Stomach (tissue), 19 donors: ENCODE measurements around the gene ANKRD18A. TPM values are rescaled to one million over a fixed set of nuclear protein-coding genes. Genes with fewer than 3 reads are reported as not detected.

Source experiments
- DNase-seq, 2 donors: peaks; one replicate each; pipeline versions ENCODE4 v3.0.0 to v3.0.0-alpha.2; 2013 to 2019
- H3K27ac ChIP-seq, 5 donors: fragments of 200-600 bp in 4 of 5; sonication (generic) in 4 of 5; one replicate each; pipeline ENCODE4 v1.5.1; 2013 to 2019; ENCODE audit warnings: mild to moderate bottlenecking in 1 of 5, moderate library complexity in 1 of 5
- H3K27me3 ChIP-seq, 3 donors: fragments of 200-600 bp; sonication (generic); one replicate each; pipeline ENCODE4 v1.5.1; 2017 to 2019; ENCODE audit warnings: mixed run types in 1 of 3
- H3K36me3 ChIP-seq, 4 donors: fragments of 200-600 bp; sonication (generic); 1 replicate in 3 of 4; 2 replicates in 1 of 4; pipeline ENCODE4 v1.5.1; 2016 to 2019
- H3K4me1 ChIP-seq, 4 donors: fragments of 200-600 bp; sonication (generic); one replicate each; pipeline ENCODE4 v1.5.1; 2016 to 2019
- H3K4me3 ChIP-seq, 4 donors: fragments of 200-600 bp; sonication (generic) in 3 of 4; one replicate each; pipeline ENCODE4 v1.5.1; 2016 to 2019; ENCODE audit warnings: mild to moderate bottlenecking in 1 of 4
- H3K9me3 ChIP-seq, 4 donors: fragments of 200-600 bp; sonication (generic); one replicate each; pipeline ENCODE4 v1.5.1; 2016 to 2019
- CTCF ChIP-seq, 7 experiments: fragments of 450-650 bp in 4 of 7; fragments of 200-600 bp in 3 of 7; sonication (generic) in 3 of 7; IDR thresholded peaks; one replicate each; pipeline ENCODE4 v1.5.1; 2016 to 2019; ENCODE audit warnings: antibody characterized with exemption in 7 of 7, control low read depth in 2 of 7, mild to moderate bottlenecking in 1 of 7
- EP300 ChIP-seq: sonication (generic); formaldehyde crosslinking; IDR thresholded peaks from one replicate; pipeline ENCODE4 v1.6.1; 2017; ENCODE audit warnings: antibody characterized with exemption
- POLR2A ChIP-seq, 4 donors: fragments of 450-650 bp; IDR thresholded peaks; one replicate each; pipeline ENCODE4 v1.6.1; 2016; ENCODE audit warnings: antibody characterized with exemption in 4 of 4, control low read depth in 2 of 4, mild to moderate bottlenecking in 1 of 4, moderate library complexity in 1 of 4
- POLR2AphosphoS5 ChIP-seq, 3 donors: sonication (generic); formaldehyde crosslinking; IDR thresholded peaks; one replicate each; pipeline ENCODE4 v1.6.1; 2016; ENCODE audit warnings: antibody characterized with exemption in 3 of 3
- WGBS, 5 donors: extraction: QIAGEN DNeasy Blood & Tissue Kit in 3 of 5; methylation state at CpG; one replicate each; pipeline versions ENCODE4 v1.1.5 to v1.1.7; 2013 to 2018; 5-methylcytosine and 5-hydroxymethylcytosine counted together
- intact Hi-C: fragments of 100-400 bp; cut with DNase I; formaldehyde crosslinking; loops from one replicate; pipeline ENCODE4 v1.15.1; 2023; ENCODE audit warnings: low total_unique reads
- long read RNA-seq, 10 donors: transcript quantifications; one replicate each; lab custom pipeline, GENCODE V29; 2026
- polyA plus RNA-seq, 3 donors: library from polyadenylated mRNA; stranded (reverse); fragments of 200-250 nt; gene quantifications; one replicate each; pipeline ENCODE4 v1.2.3, GENCODE V29; 2013
- total RNA-seq, 5 donors: library from RNA; depleted of rRNA; stranded (reverse); fragments of >200 nt; gene quantifications; one replicate each; pipeline versions ENCODE4 v1.1.0 to v1.2.3, GENCODE V29; 2014 to 2016
- donor health status: healthy with polysubstance abuse.
- donor health status: Bipolar disorder and iron deficiency.
- donor health status: healthy.

The ANKRD18A gene
- total RNA-seq (1 to 10 TPM; 1.7 to 5.8 (median 2.8) TPM), polyA plus RNA-seq (1 to 10 TPM in 1 of 3 donors, under 1 TPM in 2; 0.15 to 3.3 (median 0.50) TPM)
- long read RNA-seq, donor 1, result 0 reads
- long read RNA-seq, donor 2, result 0 reads
- long read RNA-seq, donor 3, result 0 reads
- long read RNA-seq, donor 4, result 0 reads
- long read RNA-seq, donor 5, result 0 reads
- long read RNA-seq, donor 6, result 0 reads
- long read RNA-seq, donor 7, result 0 reads
- long read RNA-seq, donor 8, result 0 reads
- long read RNA-seq, donor 9, result 0 reads
- long read RNA-seq, donor 10, result 0 reads

DNA sequence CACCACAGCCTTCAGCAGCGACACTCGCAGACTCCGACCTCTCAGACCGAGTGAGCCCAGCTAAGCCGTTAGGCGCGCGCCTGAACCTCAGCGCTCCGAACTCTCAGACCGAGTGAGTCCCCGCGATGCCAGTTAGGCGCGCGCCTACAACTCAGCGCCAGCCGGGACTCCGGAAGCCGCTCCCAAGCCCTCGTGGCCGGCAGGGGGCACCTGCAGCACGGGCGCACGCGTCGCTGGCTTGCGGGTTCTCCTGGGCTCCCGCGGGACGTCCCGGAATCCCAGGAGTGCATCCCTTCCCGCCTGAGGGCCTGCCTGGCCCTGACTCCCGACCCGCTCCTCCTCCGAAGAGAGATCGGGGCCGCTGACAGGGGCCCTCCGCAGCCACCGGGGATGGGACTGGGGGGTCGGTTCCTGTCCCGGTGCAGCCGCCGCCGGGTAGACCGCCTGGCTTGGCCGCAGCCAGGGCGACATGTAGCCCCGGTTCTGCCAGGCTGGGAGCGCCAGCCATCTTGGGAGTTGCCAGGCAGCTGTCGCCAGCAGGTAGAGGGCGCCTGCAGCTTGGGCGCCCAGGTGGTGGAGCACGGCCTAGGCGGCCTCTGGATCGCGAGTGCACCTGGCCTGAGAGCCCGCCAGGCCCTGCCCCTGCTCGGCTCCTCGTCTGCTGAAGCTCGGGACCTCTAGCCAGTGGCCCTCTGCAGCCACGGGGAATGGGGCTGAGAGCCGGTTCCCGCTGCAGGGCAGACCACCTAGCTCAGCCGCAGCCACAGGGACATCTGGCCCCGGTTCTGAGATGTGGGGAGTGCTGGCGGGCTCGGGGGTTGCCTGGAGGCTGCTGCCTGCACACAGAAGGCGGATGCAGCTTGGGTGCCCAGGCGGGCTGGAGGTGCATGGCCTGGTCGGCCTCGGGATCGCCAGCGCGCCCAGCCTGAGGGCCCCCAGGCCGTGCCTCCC is at the start of gene ANKRD18A:
TSS of gene ANKRD18A (minus strand) at position 114 of the 951 bp plus-strand sequence. CDS start 311 bp downstream, outside the sequence.
- TF ChIP-seq POLR2A (IDR thresholded peaks at IDR 0.05), result peak in 1 of 4 donors; percentile 3
- TF ChIP-seq POLR2AphosphoS5 (IDR thresholded peaks at IDR 0.05), result peak in 1 of 3 donors; percentile 37
- peak in 5 of 7 experiments; percentile 35 to 65 (median 57) for TF ChIP-seq CTCF (IDR thresholded peaks at IDR 0.05)
- TF ChIP-seq EP300, result no peak
- DNase-seq, result peak; percentile 92 to 93
- Histone ChIP-seq H3K9me3 (peaks cover 0 to 12% (median 10%) of the 10 kb centered on the region in 4 donors), H3K36me3 (no peaks in the 10 kb centered on the region), H3K4me3 (peak within 1 kb of the TSS; percentile 47 to 63 (median 56)), H3K4me1 (peaks cover 22 to 36% (median 32%) of the 10 kb centered on the region in 4 donors), H3K27ac (peak within 1 kb of the TSS; percentile 71 to 97 (median 79)), H3K27me3 (peaks cover 5 to 51% (median 30%) of the 10 kb centered on the region in 3 donors)
- intact Hi-C loops, result no loop called here
- 1% methylated on average over 21 to 76 of the region's 76 CpGs for WGBS, 5 donors

DNA sequence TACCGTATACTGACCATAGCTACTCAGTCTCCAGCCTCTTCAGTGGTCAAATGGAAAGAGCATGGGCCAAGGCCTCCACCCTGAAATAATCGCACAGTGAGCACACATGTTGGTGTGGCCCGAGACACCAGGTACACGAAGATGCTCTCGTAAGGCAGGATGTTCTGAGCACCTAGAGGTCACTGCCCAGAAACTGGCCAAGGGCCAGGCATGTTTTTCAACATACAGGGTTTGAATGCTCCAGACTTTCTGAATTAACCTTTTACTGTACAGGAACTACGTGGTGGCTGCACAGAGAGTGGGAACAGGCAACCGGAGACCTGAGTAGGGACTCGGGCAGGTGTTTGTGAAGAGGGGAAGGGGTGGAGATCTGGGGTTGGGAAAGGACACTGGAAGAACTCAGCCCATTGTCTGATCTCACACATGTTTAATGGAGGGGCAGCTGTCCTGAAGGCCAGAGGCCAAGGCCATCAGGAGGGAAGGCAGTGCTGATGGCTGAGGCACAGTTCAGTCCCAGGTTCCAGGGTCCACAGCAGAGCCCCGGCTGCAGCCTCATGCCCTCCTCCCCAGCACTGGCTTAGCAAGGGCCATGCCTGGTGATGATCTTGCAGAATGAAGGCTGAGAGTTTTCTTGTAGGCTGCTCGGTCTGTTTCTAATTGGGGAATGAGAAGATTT is 48.5 kb upstream of the ANKRD18A start:
- peaks cover 0 to 8% (median 0%) of the 10 kb centered on the region in 3 donors for H3K27me3 ChIP-seq
- H3K36me3 ChIP-seq, result no peaks in the 10 kb centered on the region
- TF ChIP-seq CTCF (IDR thresholded peaks at IDR 0.05) (no peak), EP300 (no peak), POLR2A (IDR thresholded peaks at IDR 0.05) (no peak), POLR2AphosphoS5 (IDR thresholded peaks at IDR 0.05) (no peak)
- intact Hi-C loops, result no loop called here
- H3K4me1 ChIP-seq, result peaks cover 0 to 8% (median 6%) of the 10 kb centered on the region in 4 donors
- H3K9me3 ChIP-seq, result no peaks in the 10 kb centered on the region
- H3K4me3 ChIP-seq, result no peak overlapping the region
- 85 to 90% (median 87%) methylated on average over 10 of the region's 10 CpGs for WGBS, 5 donors
- DNase-seq, result no peak
- H3K27ac ChIP-seq, result no peak overlapping the region

DNA sequence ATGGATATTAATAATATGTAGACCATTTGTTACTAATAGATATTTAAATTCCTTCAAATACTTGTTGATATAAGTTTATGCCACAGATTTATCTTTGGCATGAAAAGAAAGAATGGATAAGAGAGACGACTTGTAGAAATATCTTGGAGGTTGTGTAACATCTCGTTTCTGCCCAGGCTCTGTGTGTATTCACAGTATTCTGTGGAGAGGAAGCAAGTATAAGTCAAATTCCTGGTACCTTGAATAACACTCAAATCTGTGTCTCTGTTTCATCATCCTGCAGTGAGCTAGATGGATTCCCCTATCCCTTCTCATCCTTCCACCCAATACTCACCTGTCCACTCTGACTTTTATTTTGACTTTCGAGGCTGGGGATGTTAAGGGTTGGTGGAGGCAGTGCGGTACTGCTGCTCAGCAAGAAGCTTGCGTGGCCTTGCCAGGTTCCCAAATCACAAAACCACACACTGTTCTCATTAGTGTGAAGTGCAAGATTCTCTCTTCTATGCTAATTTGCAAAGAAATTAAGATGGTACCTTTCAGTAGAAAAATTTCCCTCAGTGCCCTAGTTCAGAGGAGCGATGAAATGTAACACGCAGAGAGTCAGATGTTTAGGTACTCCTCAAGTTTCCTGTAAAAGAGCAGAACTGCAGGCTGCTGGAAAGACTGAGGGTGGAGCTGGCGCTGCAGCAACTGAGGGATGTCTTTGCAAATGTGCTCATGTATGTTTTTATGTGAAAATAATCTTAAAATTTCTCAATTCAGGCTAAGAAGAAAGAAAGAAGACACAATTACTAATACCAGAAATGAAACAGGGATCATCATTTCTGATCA is 42.6 kb upstream of the ANKRD18A start:
- no peaks in the 10 kb centered on the region for H3K36me3 ChIP-seq
- no peaks in the 10 kb centered on the region for H3K4me1 ChIP-seq
- H3K9me3 ChIP-seq, result no peaks in the 10 kb centered on the region
- H3K27ac ChIP-seq, result no peak overlapping the region
- no peak overlapping the region for H3K4me3 ChIP-seq
- DNase-seq, result no peak
- TF ChIP-seq CTCF (IDR thresholded peaks at IDR 0.05) (no peak), POLR2A (IDR thresholded peaks at IDR 0.05) (no peak), EP300 (no peak), POLR2AphosphoS5 (IDR thresholded peaks at IDR 0.05) (no peak)
- intact Hi-C loops, result no loop called here
- WGBS, 5 donors, result 51 to 66% (median 59%) methylated on average over 8 of the region's 8 CpGs
- no peaks in the 10 kb centered on the region for H3K27me3 ChIP-seq
